ENCODE data around the gene PDE8B.

Gene PDE8B

DNA sequence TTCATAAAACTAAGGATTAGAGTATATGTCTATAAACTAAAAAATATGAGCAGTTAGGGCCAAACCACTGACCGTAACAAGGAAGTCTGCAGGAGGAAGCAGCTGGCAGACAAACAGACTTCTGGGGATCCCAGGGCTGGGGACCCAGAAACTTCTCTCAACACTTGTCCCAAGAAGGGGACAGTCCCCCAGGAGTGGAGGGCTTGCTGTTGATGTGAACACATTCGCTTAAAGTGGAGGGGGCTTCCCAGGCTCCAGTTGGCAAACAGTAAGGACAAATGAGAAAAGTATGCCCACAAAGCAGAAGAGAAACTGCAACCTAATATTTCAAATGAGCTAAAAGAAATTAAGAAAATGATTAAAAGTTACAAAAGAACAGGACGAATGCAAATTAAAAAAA is 83.7 kb downstream of the PDE8B start:
- no peaks in the 10 kb centered on the region for H3K27me3 ChIP-seq (ENCODE audit: control insufficient read depth in 1 of 2, insufficient read depth in 2 of 2, low read length in 2 of 2)
- H3K4me3 ChIP-seq (ENCODE audit: low read length in 2 of 2): no peak overlapping the region
- H3K36me3 ChIP-seq (ENCODE audit: control insufficient read depth in 2 of 2, insufficient read depth in 2 of 2, low read length in 2 of 2): no peaks in the 10 kb centered on the region
- no peak overlapping the region for H3K9ac ChIP-seq (ENCODE audit: low read length in 2 of 2)
- no peaks in the 10 kb centered on the region for H3K4me1 ChIP-seq (ENCODE audit: control insufficient read depth, insufficient read depth, low read length)
- H3K9me3 ChIP-seq (ENCODE audit: control insufficient read depth in 2 of 2, low read length in 2 of 2): no peaks in the 10 kb centered on the region
- H3K27ac ChIP-seq (ENCODE audit: low read length): no peak overlapping the region

DNA sequence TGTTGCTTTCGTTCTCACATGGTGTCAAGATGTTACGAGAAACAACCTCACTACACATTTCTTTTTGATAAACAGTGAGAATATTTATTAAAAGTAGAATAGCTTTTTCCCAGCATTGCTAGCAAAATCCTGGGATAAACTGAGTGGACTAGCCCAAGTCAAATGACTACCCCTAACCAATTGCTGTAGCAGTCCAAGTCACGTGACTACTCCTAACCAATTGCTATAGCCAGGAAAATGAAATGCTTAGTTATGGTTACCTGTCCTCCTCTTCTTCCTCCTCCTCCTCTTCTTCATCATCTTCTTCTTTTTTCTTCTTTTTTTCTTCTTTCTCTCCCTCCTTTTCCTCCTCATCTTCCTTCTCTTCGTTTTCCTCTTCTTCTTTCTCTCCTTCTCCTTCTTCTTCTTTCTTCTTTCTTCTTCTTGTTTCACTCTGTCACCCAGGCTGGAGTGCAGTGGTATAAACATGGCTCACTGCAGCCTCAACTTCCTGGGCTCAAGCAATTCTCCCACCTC is 85.4 kb downstream of the PDE8B start:
- no peaks in the 10 kb centered on the region for H3K9me3 ChIP-seq (ENCODE audit: control insufficient read depth in 2 of 2, low read length in 2 of 2)
- no peak overlapping the region for H3K27ac ChIP-seq (ENCODE audit: low read length)
- H3K9ac ChIP-seq (ENCODE audit: low read length in 2 of 2): no peak overlapping the region
- no peaks in the 10 kb centered on the region for H3K4me1 ChIP-seq (ENCODE audit: control insufficient read depth, insufficient read depth, low read length)
- no peaks in the 10 kb centered on the region for H3K27me3 ChIP-seq (ENCODE audit: control insufficient read depth in 1 of 2, insufficient read depth in 2 of 2, low read length in 2 of 2)
- H3K4me3 ChIP-seq (ENCODE audit: low read length in 2 of 2): no peak overlapping the region
- H3K36me3 ChIP-seq (ENCODE audit: control insufficient read depth in 2 of 2, insufficient read depth in 2 of 2, low read length in 2 of 2): no peaks in the 10 kb centered on the region

DNA sequence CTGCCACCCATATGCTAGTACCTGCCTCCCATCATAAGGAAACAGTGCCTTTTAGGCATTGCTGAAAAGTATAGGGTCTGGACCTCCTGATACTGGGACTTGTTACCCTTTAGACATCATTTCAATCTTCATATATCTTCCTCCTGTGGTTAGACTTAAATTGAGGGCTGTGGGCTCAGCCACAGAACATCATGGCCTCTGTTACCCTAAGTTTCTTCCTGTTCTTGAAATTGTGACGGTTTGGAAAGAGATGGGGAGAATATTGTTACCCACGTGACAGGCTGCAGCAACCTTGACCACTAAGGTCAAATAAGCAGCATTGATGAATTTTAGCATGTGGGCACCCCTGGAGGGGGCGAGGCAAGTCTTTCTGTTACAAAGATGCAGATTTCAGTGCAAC is 87.7 kb downstream of the PDE8B start:
- peaks cover 4% of the 10 kb centered on the region for H3K4me1 ChIP-seq (ENCODE audit: control insufficient read depth, insufficient read depth, low read length)
- H3K27ac ChIP-seq (ENCODE audit: low read length): no peak overlapping the region
- no peak overlapping the region for H3K4me3 ChIP-seq (ENCODE audit: low read length in 2 of 2)
- H3K36me3 ChIP-seq (ENCODE audit: control insufficient read depth in 2 of 2, insufficient read depth in 2 of 2, low read length in 2 of 2): no peaks in the 10 kb centered on the region
- H3K9ac ChIP-seq (ENCODE audit: low read length in 2 of 2): no peak overlapping the region
- H3K9me3 ChIP-seq (ENCODE audit: control insufficient read depth in 2 of 2, low read length in 2 of 2): no peaks in the 10 kb centered on the region
- no peaks in the 10 kb centered on the region for H3K27me3 ChIP-seq (ENCODE audit: control insufficient read depth in 1 of 2, insufficient read depth in 2 of 2, low read length in 2 of 2)

DNA sequence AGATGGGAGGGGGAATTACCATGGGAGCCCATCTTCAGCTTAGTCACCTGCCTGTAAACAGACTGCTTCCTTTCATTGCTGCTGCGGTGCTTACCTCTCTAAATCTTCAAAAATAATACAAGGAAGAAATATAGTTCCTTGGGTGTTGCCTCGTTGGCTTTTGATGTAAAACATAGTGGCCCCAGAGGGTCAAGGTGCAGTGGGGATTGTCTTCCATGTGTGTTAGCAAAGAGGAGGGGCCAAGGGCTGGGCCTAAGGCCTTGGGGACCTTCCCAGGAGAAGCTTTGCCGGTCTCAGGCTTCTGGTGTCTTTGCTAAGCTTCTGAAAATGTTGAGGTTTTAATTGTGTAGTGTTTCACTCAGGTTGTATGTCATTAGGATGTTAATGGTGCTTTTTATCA is 90.0 kb downstream of the PDE8B start:
- peaks cover 8% of the 10 kb centered on the region for H3K4me1 ChIP-seq (ENCODE audit: control insufficient read depth, insufficient read depth, low read length)
- H3K36me3 ChIP-seq (ENCODE audit: control insufficient read depth in 2 of 2, insufficient read depth in 2 of 2, low read length in 2 of 2): no peaks in the 10 kb centered on the region
- H3K27ac ChIP-seq (ENCODE audit: low read length): no peak overlapping the region
- no peaks in the 10 kb centered on the region for H3K9me3 ChIP-seq (ENCODE audit: control insufficient read depth in 2 of 2, low read length in 2 of 2)
- no peak overlapping the region for H3K4me3 ChIP-seq (ENCODE audit: low read length in 2 of 2)
- no peak overlapping the region for H3K9ac ChIP-seq (ENCODE audit: low read length in 2 of 2)
- no peaks in the 10 kb centered on the region for H3K27me3 ChIP-seq (ENCODE audit: control insufficient read depth in 1 of 2, insufficient read depth in 2 of 2, low read length in 2 of 2)

DNA sequence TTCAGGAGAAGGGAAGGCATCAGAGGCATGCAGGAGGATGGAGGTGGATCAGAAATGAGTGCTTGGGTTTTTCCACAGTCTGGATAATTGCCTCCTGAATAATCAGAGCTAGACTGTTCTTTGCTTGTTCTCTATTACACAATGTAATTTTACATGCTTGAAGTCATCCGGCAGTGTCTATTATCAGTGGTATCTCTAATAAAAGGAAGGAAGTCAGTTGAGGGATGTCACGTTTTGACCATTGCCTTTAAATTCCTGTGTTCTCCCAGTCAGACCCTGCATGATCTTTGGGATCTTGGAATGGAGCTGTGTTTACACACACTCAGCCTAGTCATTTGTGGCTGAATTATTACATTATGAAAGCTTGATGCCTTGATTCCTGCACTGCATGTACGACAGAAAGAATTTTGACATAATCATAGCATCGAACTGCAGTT is 91.0 kb downstream of the PDE8B start:
- Histone ChIP-seq H3K27me3 (ENCODE audit: control insufficient read depth in 1 of 2, insufficient read depth in 2 of 2, low read length in 2 of 2) (no peaks in the 10 kb centered on the region), H3K9me3 (ENCODE audit: control insufficient read depth in 2 of 2, low read length in 2 of 2) (no peaks in the 10 kb centered on the region), H3K9ac (ENCODE audit: low read length in 2 of 2) (no peak overlapping the region), H3K4me3 (ENCODE audit: low read length in 2 of 2) (no peak overlapping the region), H3K27ac (ENCODE audit: low read length) (no peak overlapping the region), H3K36me3 (ENCODE audit: control insufficient read depth in 2 of 2, insufficient read depth in 2 of 2, low read length in 2 of 2) (no peaks in the 10 kb centered on the region), H3K4me1 (ENCODE audit: control insufficient read depth, insufficient read depth, low read length) (peaks cover 18% of the 10 kb centered on the region)

DNA sequence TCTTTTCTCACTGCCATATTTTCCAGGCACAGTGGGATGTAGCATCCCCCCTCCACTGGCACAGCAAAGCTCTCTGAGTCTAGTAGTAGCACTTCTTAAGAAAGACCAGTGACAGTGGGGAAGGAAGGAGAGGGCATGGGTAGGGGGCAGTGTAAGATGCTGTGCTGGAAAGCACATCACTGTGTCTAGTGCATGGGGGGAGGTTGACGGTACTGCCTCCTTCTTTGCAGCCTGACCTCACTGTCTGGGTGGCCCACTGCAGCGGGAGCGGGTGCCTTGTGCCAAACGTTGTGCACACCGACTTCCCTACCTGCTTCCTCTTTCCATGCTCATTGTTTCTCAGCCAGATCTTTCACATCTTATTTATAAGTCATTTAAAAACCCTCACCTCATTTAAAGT is 91.8 kb downstream of the PDE8B start:
- Histone ChIP-seq H3K27me3 (ENCODE audit: control insufficient read depth in 1 of 2, insufficient read depth in 2 of 2, low read length in 2 of 2) (no peaks in the 10 kb centered on the region), H3K9ac (ENCODE audit: low read length in 2 of 2) (no peak overlapping the region), H3K27ac (ENCODE audit: low read length) (no peak overlapping the region)

DNA sequence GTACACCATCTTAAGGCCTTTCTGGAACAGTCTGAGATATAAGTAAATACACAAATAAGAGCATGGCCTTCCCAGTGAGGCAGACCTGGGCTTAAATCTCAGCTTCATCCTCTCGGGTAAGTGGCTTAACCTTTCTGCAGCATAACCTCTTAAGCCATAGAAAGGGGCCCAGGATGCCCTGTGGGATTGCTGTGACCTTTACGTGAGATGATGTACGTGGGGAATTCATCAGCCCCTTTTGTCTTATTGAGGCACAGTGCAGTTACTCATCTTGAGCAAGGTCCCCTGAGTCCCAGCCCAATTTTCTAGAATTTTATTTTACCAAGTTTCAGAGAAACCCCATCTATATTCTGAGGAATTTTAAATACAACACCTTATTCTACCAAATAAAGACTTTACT is 92.2 kb downstream of the PDE8B start:
- Histone ChIP-seq H3K9me3 (ENCODE audit: control insufficient read depth in 2 of 2, low read length in 2 of 2) (no peaks in the 10 kb centered on the region), H3K27me3 (ENCODE audit: control insufficient read depth in 1 of 2, insufficient read depth in 2 of 2, low read length in 2 of 2) (no peaks in the 10 kb centered on the region), H3K27ac (ENCODE audit: low read length) (no peak overlapping the region), H3K36me3 (ENCODE audit: control insufficient read depth in 2 of 2, insufficient read depth in 2 of 2, low read length in 2 of 2) (no peaks in the 10 kb centered on the region), H3K4me1 (ENCODE audit: control insufficient read depth, insufficient read depth, low read length) (peaks cover 24% of the 10 kb centered on the region), H3K4me3 (ENCODE audit: low read length in 2 of 2) (no peak overlapping the region), H3K9ac (ENCODE audit: low read length in 2 of 2) (no peak overlapping the region)

More for the DNA sequence above, 91.8 kb downstream of the PDE8B start:
- H3K4me1 ChIP-seq (ENCODE audit: control insufficient read depth, insufficient read depth, low read length): peaks cover 24% of the 10 kb centered on the region
- no peak overlapping the region for H3K4me3 ChIP-seq (ENCODE audit: low read length in 2 of 2)
- no peaks in the 10 kb centered on the region for H3K36me3 ChIP-seq (ENCODE audit: control insufficient read depth in 2 of 2, insufficient read depth in 2 of 2, low read length in 2 of 2)
- no peaks in the 10 kb centered on the region for H3K9me3 ChIP-seq (ENCODE audit: control insufficient read depth in 2 of 2, low read length in 2 of 2)

DNA sequence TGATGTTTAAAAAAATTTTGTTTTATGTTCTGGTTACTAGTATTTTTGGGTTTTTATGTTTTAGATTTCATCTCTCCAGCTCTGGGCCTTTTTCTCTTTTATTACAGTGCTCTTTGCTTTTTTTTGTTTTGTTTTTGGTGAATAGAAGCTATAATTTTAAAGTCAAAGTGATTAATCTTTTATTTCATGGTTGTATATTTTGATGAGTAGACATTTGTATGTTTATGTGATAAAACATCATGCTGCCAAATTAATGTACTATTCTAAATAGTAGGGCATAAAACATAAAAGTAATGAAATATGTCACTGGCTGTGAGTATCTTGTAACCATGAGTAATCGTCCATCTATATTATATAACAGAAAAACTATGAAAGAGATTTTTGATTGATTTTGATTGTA is 93.9 kb downstream of the PDE8B start:
- no peaks in the 10 kb centered on the region for H3K27me3 ChIP-seq (ENCODE audit: control insufficient read depth in 1 of 2, insufficient read depth in 2 of 2, low read length in 2 of 2)
- no peaks in the 10 kb centered on the region for H3K36me3 ChIP-seq (ENCODE audit: control insufficient read depth in 2 of 2, insufficient read depth in 2 of 2, low read length in 2 of 2)
- H3K27ac ChIP-seq (ENCODE audit: low read length): peak overlapping the region; percentile 84
- no peaks in the 10 kb centered on the region for H3K9me3 ChIP-seq (ENCODE audit: control insufficient read depth in 2 of 2, low read length in 2 of 2)
- no peak overlapping the region for H3K4me3 ChIP-seq (ENCODE audit: low read length in 2 of 2)
- H3K9ac ChIP-seq (ENCODE audit: low read length in 2 of 2): no peak overlapping the region
- H3K4me1 ChIP-seq (ENCODE audit: control insufficient read depth, insufficient read depth, low read length): peaks cover 28% of the 10 kb centered on the region

DNA sequence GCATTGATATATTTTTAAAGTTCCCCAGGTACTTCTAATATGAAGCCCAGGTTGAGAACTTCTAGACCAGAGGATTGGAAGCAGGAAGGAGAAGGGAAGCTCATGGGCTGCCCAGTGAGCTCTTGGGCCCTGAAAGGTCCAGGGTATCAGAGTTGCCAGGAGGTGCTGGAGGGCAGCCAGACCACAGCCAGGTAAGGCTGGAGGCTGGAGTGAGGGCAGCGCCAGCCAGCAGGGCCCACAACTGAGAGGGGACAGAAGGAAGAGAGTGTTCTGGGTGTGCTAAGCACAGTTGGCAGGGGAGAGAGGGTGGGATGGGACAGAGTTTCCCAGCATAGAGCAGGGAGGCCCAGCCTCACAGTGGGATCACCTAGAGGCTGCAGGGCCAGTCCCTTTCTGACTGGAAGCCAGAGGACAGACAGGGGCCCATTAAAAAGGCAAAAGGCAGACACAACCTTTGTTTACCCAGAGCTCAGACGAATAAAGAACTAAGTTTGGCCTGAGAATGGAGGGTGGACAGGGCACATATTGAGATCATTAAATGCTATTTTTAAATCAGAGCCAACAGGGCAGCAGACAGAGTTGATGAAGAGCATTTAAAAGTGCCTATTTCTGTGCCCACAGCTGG is 94.9 kb downstream of the PDE8B start:
- Histone ChIP-seq H3K27me3 (ENCODE audit: control insufficient read depth in 1 of 2, insufficient read depth in 2 of 2, low read length in 2 of 2) (no peaks in the 10 kb centered on the region), H3K9me3 (ENCODE audit: control insufficient read depth in 2 of 2, low read length in 2 of 2) (no peaks in the 10 kb centered on the region), H3K4me1 (ENCODE audit: control insufficient read depth, insufficient read depth, low read length) (peaks cover 28% of the 10 kb centered on the region), H3K9ac (ENCODE audit: low read length in 2 of 2) (peak overlapping the region; percentile 30 to 42), H3K4me3 (ENCODE audit: low read length in 2 of 2) (peak overlapping the region; percentile 5 to 40), H3K27ac (ENCODE audit: low read length) (peak overlapping the region; percentile 84), H3K36me3 (ENCODE audit: control insufficient read depth in 2 of 2, insufficient read depth in 2 of 2, low read length in 2 of 2) (no peaks in the 10 kb centered on the region)

DNA sequence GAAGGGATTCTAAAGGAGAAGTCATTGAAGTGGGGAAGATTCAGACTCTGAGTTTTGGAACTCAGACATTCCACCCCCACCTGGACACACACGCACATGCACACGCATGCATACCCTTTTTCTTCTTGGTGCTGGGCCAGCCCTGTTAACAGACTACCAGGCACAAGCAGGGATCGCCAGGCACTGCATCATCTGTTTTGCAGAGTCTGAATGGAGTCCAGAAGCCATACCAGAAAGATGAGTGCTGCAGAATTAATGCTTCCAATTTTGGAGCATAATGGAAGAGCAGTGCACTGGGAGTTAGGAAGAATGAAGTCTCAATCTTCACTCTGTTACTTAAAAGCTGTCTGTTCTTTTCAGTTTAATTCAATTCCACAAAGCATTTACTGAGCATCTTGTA is 95.5 kb downstream of the PDE8B start:
- Histone ChIP-seq H3K4me1 (ENCODE audit: control insufficient read depth, insufficient read depth, low read length) (peaks cover 28% of the 10 kb centered on the region), H3K9ac (ENCODE audit: low read length in 2 of 2) (peak overlapping the region in 1 of 2 donors; percentile 30), H3K9me3 (ENCODE audit: control insufficient read depth in 2 of 2, low read length in 2 of 2) (no peaks in the 10 kb centered on the region), H3K27ac (ENCODE audit: low read length) (peak overlapping the region; percentile 84), H3K4me3 (ENCODE audit: low read length in 2 of 2) (peak overlapping the region; percentile 33 to 40), H3K36me3 (ENCODE audit: control insufficient read depth in 2 of 2, insufficient read depth in 2 of 2, low read length in 2 of 2) (no peaks in the 10 kb centered on the region), H3K27me3 (ENCODE audit: control insufficient read depth in 1 of 2, insufficient read depth in 2 of 2, low read length in 2 of 2) (no peaks in the 10 kb centered on the region)

DNA sequence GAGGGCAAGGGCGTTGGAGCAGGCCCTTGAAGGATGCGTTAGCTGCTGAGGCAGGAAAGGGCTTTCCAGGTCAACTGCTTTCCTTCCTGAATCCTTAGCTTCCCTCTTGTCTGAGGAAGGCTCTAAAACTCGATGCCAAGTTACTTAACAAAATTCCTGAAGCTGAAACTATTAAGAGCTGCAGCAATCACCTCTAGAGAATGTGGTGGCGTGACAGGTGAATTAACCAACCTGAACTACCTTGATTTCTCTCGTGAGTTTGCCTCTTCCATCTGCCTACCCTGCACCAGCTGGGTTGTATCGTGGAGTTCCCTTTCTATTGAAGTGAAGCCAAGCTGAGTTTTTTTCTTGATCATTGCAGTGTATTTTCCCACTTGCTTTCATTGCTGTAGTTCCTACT is 96.1 kb downstream of the PDE8B start:
- H3K27me3 ChIP-seq (ENCODE audit: control insufficient read depth in 1 of 2, insufficient read depth in 2 of 2, low read length in 2 of 2): no peaks in the 10 kb centered on the region
- no peaks in the 10 kb centered on the region for H3K36me3 ChIP-seq (ENCODE audit: control insufficient read depth in 2 of 2, insufficient read depth in 2 of 2, low read length in 2 of 2)
- H3K4me1 ChIP-seq (ENCODE audit: control insufficient read depth, insufficient read depth, low read length): peaks cover 28% of the 10 kb centered on the region
- peak overlapping the region in 1 of 2 donors; percentile 33 for H3K4me3 ChIP-seq (ENCODE audit: low read length in 2 of 2)
- peak overlapping the region; percentile 84 for H3K27ac ChIP-seq (ENCODE audit: low read length)
- H3K9me3 ChIP-seq (ENCODE audit: control insufficient read depth in 2 of 2, low read length in 2 of 2): no peaks in the 10 kb centered on the region
- H3K9ac ChIP-seq (ENCODE audit: low read length in 2 of 2): peak overlapping the region in 1 of 2 donors; percentile 14
